ENCODE data around the gene SEC24D.
A peak's percentile ranks its signal among the peaks of the same experiment; 100 is the strongest.

Gene SEC24D

DNA sequence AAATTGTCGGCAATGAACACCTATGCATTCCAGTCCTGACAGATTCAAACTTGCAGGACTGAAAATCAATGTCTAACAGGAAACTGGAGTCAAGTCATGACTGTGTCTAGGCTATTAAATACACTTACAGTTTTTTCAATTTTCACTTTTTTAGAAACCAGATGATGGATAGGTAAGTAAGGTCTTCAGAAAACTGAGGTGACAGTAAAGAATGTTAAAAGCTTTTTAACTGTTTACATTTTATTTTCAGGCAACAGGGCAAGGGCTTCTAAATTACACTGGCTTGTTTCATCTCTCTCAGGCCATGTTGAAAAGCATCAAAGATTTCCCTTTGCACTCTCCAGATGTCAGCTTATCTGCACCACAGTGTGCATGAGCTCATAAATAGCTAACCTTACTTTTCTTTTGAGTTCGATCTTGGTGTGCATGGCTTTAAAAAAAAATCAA, 65.2 kb downstream of the SEC24D start:
- DNase-seq: no peak
- Histone ChIP-seq H3K27ac (ENCODE audit: low read length, poor library complexity, severe bottlenecking) (no peak overlapping the region), H3K79me1 (replicated peaks; ENCODE audit: low read length, poor library complexity, severe bottlenecking) (peaks cover 3% of the 10 kb centered on the region), H4K8ac (ENCODE audit: low read length) (no peak overlapping the region), H2BK120ac (ENCODE audit: low read depth, low read length) (no peak overlapping the region), H3K9ac (ENCODE audit: low read length) (peak overlapping the region; percentile 41), H3K4me1 (ENCODE audit: control insufficient read depth, insufficient read depth, low read depth, low read length) (peaks cover 3% of the 10 kb centered on the region), H3K14ac (ENCODE audit: low read length in 2 of 2) (no peak overlapping the region), H3K23ac (ENCODE audit: low read length in 2 of 2) (no peak overlapping the region), H3K4me3 (ENCODE audit: insufficient read depth in 1 of 2, low read depth in 1 of 2, low read length in 2 of 2) (no peak overlapping the region), H3K4ac (ENCODE audit: low read depth in 1 of 2, low read length in 2 of 2) (no peak overlapping the region), H2BK5ac (ENCODE audit: low read depth, low read length, poor library complexity, severe bottlenecking) (no peak overlapping the region), H3K36me3 (ENCODE audit: control insufficient read depth in 1 of 2, insufficient read depth in 2 of 2, low read depth in 1 of 2, low read length in 2 of 2) (peaks cover 10 to 72% of the 10 kb centered on the region in 2 experiments), H2BK12ac (ENCODE audit: low read length in 2 of 2) (no peak overlapping the region), H4K91ac (ENCODE audit: low read length) (no peak overlapping the region), H2AFZ (ENCODE audit: low read depth, low read length) (no peak overlapping the region), H2AK5ac (ENCODE audit: low read length, severe bottlenecking) (no peak overlapping the region), H3K4me2 (ENCODE audit: low read length, poor library complexity, severe bottlenecking) (no peak overlapping the region), H3K9me3 (ENCODE audit: control insufficient read depth, low read length) (no peaks in the 10 kb centered on the region), H3K18ac (ENCODE audit: low read depth in 1 of 2, low read length in 2 of 2) (no peak overlapping the region), H3K27me3 (ENCODE audit: control insufficient read depth in 1 of 2, insufficient read depth in 1 of 2, low read length in 2 of 2) (no peaks in the 10 kb centered on the region), H2BK15ac (ENCODE audit: low read depth, poor library complexity, severe bottlenecking) (no peak overlapping the region)
- WGBS: 100% methylated on average over 1 of the region's 2 CpGs

- H2AFZ ChIP-seq (ENCODE audit: low read depth, low read length): no peak overlapping the region
- H3K14ac ChIP-seq (ENCODE audit: low read length in 2 of 2): no peak overlapping the region
Measured at GRCh38 chr4:118769161-118769560, 66.8 kb downstream of the SEC24D start.

DNA sequence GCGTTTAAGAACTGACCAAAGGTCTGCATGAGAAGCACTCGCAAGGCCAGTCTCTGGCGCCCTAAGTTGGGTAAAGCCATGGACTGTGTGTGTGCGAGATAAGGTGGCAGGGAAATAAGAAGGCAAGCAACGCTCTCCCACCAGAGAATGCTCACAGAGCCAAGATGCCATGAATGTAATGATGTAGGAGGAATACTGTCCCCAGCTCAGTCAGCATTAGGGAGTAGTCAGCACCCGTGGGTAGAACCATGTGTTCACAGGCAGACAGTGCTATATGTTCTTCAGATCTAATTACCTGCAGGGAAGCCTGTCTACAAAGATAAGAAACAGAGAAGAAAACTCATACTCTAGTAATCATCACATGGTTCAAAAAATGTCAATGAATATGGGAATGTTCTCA, 68.8 kb downstream of the SEC24D start:
- Histone ChIP-seq H3K18ac (ENCODE audit: low read depth in 1 of 2, low read length in 2 of 2) (peak overlapping the region in 1 of 2 experiments; percentile 63), H2BK5ac (ENCODE audit: low read depth, low read length, poor library complexity, severe bottlenecking) (no peak overlapping the region), H4K8ac (ENCODE audit: low read length) (no peak overlapping the region), H2AK5ac (ENCODE audit: low read length, severe bottlenecking) (no peak overlapping the region), H3K36me3 (ENCODE audit: control insufficient read depth in 1 of 2, insufficient read depth in 2 of 2, low read depth in 1 of 2, low read length in 2 of 2) (peaks cover 13 to 89% of the 10 kb centered on the region in 2 experiments), H3K9me3 (ENCODE audit: control insufficient read depth, low read length) (no peaks in the 10 kb centered on the region), H2AFZ (ENCODE audit: low read depth, low read length) (no peak overlapping the region), H2BK120ac (ENCODE audit: low read depth, low read length) (no peak overlapping the region), H3K4ac (ENCODE audit: low read depth in 1 of 2, low read length in 2 of 2) (no peak overlapping the region), H3K27ac (ENCODE audit: low read length, poor library complexity, severe bottlenecking) (no peak overlapping the region), H3K9ac (ENCODE audit: low read length) (no peak overlapping the region), H3K4me2 (ENCODE audit: low read length, poor library complexity, severe bottlenecking) (no peak overlapping the region), H3K4me1 (ENCODE audit: control insufficient read depth, insufficient read depth, low read depth, low read length) (peaks cover 2% of the 10 kb centered on the region), H3K23ac (ENCODE audit: low read length in 2 of 2) (peak overlapping the region in 1 of 2 experiments; percentile 48), H2BK12ac (ENCODE audit: low read length in 2 of 2) (peak overlapping the region in 1 of 2 experiments; percentile 7), H4K91ac (ENCODE audit: low read length) (no peak overlapping the region), H3K27me3 (ENCODE audit: control insufficient read depth in 1 of 2, insufficient read depth in 1 of 2, low read length in 2 of 2) (no peaks in the 10 kb centered on the region), H3K79me1 (replicated peaks; ENCODE audit: low read length, poor library complexity, severe bottlenecking) (peaks cover 7% of the 10 kb centered on the region), H3K4me3 (ENCODE audit: insufficient read depth in 1 of 2, low read depth in 1 of 2, low read length in 2 of 2) (no peak overlapping the region), H3K14ac (ENCODE audit: low read length in 2 of 2) (no peak overlapping the region), H2BK15ac (ENCODE audit: low read depth, poor library complexity, severe bottlenecking) (no peak overlapping the region)
- 98% methylated on average over 6 of the region's 6 CpGs for WGBS
- no peak for DNase-seq

More at GRCh38 chr4:118769161-118769560, 66.8 kb downstream of the SEC24D start:
- Histone ChIP-seq H2BK15ac (ENCODE audit: low read depth, poor library complexity, severe bottlenecking) (no peak overlapping the region), H3K9ac (ENCODE audit: low read length) (peak overlapping the region; percentile 41), H3K9me3 (ENCODE audit: control insufficient read depth, low read length) (no peaks in the 10 kb centered on the region), H3K36me3 (ENCODE audit: control insufficient read depth in 1 of 2, insufficient read depth in 2 of 2, low read depth in 1 of 2, low read length in 2 of 2) (peaks cover 12 to 73% of the 10 kb centered on the region in 2 experiments), H3K23ac (ENCODE audit: low read length in 2 of 2) (no peak overlapping the region), H3K4me1 (ENCODE audit: control insufficient read depth, insufficient read depth, low read depth, low read length) (peaks cover 2% of the 10 kb centered on the region), H4K91ac (ENCODE audit: low read length) (no peak overlapping the region), H4K8ac (ENCODE audit: low read length) (no peak overlapping the region), H3K27ac (ENCODE audit: low read length, poor library complexity, severe bottlenecking) (no peak overlapping the region), H3K4me3 (ENCODE audit: insufficient read depth in 1 of 2, low read depth in 1 of 2, low read length in 2 of 2) (no peak overlapping the region), H3K4ac (ENCODE audit: low read depth in 1 of 2, low read length in 2 of 2) (no peak overlapping the region), H2AK5ac (ENCODE audit: low read length, severe bottlenecking) (no peak overlapping the region), H3K4me2 (ENCODE audit: low read length, poor library complexity, severe bottlenecking) (no peak overlapping the region), H3K79me1 (replicated peaks; ENCODE audit: low read length, poor library complexity, severe bottlenecking) (peaks cover 4% of the 10 kb centered on the region), H2BK120ac (ENCODE audit: low read depth, low read length) (no peak overlapping the region), H3K27me3 (ENCODE audit: control insufficient read depth in 1 of 2, insufficient read depth in 1 of 2, low read length in 2 of 2) (no peaks in the 10 kb centered on the region), H2BK5ac (ENCODE audit: low read depth, low read length, poor library complexity, severe bottlenecking) (no peak overlapping the region), H3K18ac (ENCODE audit: low read depth in 1 of 2, low read length in 2 of 2) (no peak overlapping the region), H2BK12ac (ENCODE audit: low read length in 2 of 2) (no peak overlapping the region)
- no peak for DNase-seq
- 95% methylated on average over 3 of the region's 4 CpGs for WGBS

GRCh38 chr4:118765399-118765798, 70.5 kb downstream of the SEC24D start:
- Histone ChIP-seq H3K4me1 (ENCODE audit: control insufficient read depth, insufficient read depth, low read depth, low read length) (peaks cover 2% of the 10 kb centered on the region), H3K9me3 (ENCODE audit: control insufficient read depth, low read length) (no peaks in the 10 kb centered on the region), H2AK5ac (ENCODE audit: low read length, severe bottlenecking) (no peak overlapping the region), H3K4me2 (ENCODE audit: low read length, poor library complexity, severe bottlenecking) (no peak overlapping the region), H3K27ac (ENCODE audit: low read length, poor library complexity, severe bottlenecking) (peak overlapping the region; percentile 6), H3K18ac (ENCODE audit: low read depth in 1 of 2, low read length in 2 of 2) (no peak overlapping the region), H2BK15ac (ENCODE audit: low read depth, poor library complexity, severe bottlenecking) (no peak overlapping the region), H2BK120ac (ENCODE audit: low read depth, low read length) (no peak overlapping the region), H3K36me3 (ENCODE audit: control insufficient read depth in 1 of 2, insufficient read depth in 2 of 2, low read depth in 1 of 2, low read length in 2 of 2) (peaks cover 13 to 91% of the 10 kb centered on the region in 2 experiments), H3K23ac (ENCODE audit: low read length in 2 of 2) (no peak overlapping the region), H2BK5ac (ENCODE audit: low read depth, low read length, poor library complexity, severe bottlenecking) (no peak overlapping the region), H3K27me3 (ENCODE audit: control insufficient read depth in 1 of 2, insufficient read depth in 1 of 2, low read length in 2 of 2) (no peaks in the 10 kb centered on the region), H3K14ac (ENCODE audit: low read length in 2 of 2) (no peak overlapping the region), H3K79me1 (replicated peaks; ENCODE audit: low read length, poor library complexity, severe bottlenecking) (peaks cover 9% of the 10 kb centered on the region), H3K4ac (ENCODE audit: low read depth in 1 of 2, low read length in 2 of 2) (no peak overlapping the region), H3K9ac (ENCODE audit: low read length) (peak overlapping the region; percentile 71), H2AFZ (ENCODE audit: low read depth, low read length) (no peak overlapping the region), H3K4me3 (ENCODE audit: insufficient read depth in 1 of 2, low read depth in 1 of 2, low read length in 2 of 2) (no peak overlapping the region), H4K91ac (ENCODE audit: low read length) (no peak overlapping the region), H2BK12ac (ENCODE audit: low read length in 2 of 2) (no peak overlapping the region), H4K8ac (ENCODE audit: low read length) (no peak overlapping the region)
- peak; percentile 89 for DNase-seq
- 0% methylated on average over 1 of the region's 1 CpG for WGBS

Measured in mesenchymal stem cell (in vitro differentiated cells and primary cell).